H1 (cell line): ENCODE results near the gene SLC25A12. TPM values are rescaled to one million over a fixed set of nuclear protein-coding genes. Genes with fewer than 3 reads are reported as not detected.
A peak's percentile ranks its signal among the peaks of the same experiment; 100 is the strongest.

Experiments used
- CTCF ChIA-PET: fragments of 300-600 bp; sonication (Branson Sonifier 250); formaldehyde crosslinking; loops from one replicate; lab custom pipeline; 2021; ENCODE audit not compliant: partially characterized antibody; lab: Charles Lee
- POLR2A ChIA-PET: fragments of 300-600 bp; sonication (Branson Sonifier 250); formaldehyde crosslinking; loops from one replicate; lab custom pipeline; 2021; ENCODE audit warnings: inconsistent platforms; ENCODE audit not compliant: partially characterized antibody; lab: Charles Lee
- DNase-seq, 2 experiments: peaks; one replicate each; pipeline versions ENCODE4 v3.0.0 to v3.0.0-alpha.2; 2010 to 2022; ENCODE audit warnings: low spot score in 2 of 2, low read depth in 1 of 2, mixed read lengths in 1 of 2
- FAIRE-seq: peaks from 2 replicates; lab custom pipeline; 2011; peaks lifted over from hg19 to GRCh38; lab: Jason Lieb, UNC
- H2AFZ ChIP-seq: 2 replicates; pipeline ENCODE4 v1.8.1; 2012; ENCODE audit warnings: low read length, inconsistent platforms
- H2AK5ac ChIP-seq: 2 replicates; pipeline ENCODE4 v1.6.1; 2013; ENCODE audit warnings: low read depth, low read length
- H2BK120ac ChIP-seq: replicated peaks from 2 replicates; pipeline ENCODE3; 2013; ENCODE audit warnings: low read depth, low read length, inconsistent platforms
- H2BK12ac ChIP-seq: 2 replicates; pipeline ENCODE4 v1.6.1; 2013; ENCODE audit warnings: low read depth, low read length
- H2BK15ac ChIP-seq: 2 replicates; pipeline ENCODE4 v1.6.1; 2013; ENCODE audit warnings: low read length
- H2BK20ac ChIP-seq: 2 replicates; pipeline ENCODE4 v1.6.1; 2013; ENCODE audit warnings: low read length
- H2BK5ac ChIP-seq: 2 replicates; pipeline ENCODE4 v1.6.1; 2013; ENCODE audit warnings: low read depth, low read length
- H3K14ac ChIP-seq: 2 replicates; pipeline ENCODE4 v1.6.1; 2013; ENCODE audit warnings: inconsistent platforms; ENCODE audit not compliant: insufficient read length
- H3K18ac ChIP-seq: 2 replicates; pipeline ENCODE4 v1.6.1; 2013; ENCODE audit warnings: low read length; ENCODE audit errors: extremely low read depth
- H3K23ac ChIP-seq: 2 replicates; pipeline ENCODE4 v1.6.1; 2013; ENCODE audit warnings: inconsistent platforms; ENCODE audit not compliant: insufficient read length
- H3K23me2 ChIP-seq: 2 replicates; pipeline ENCODE4 v1.6.1; 2013; ENCODE audit warnings: low read depth, low read length
- H3K27ac ChIP-seq: 2 replicates; pipeline ENCODE4 v1.6.1; 2011; ENCODE audit warnings: low read depth, low read length, inconsistent platforms
- H3K27me3 ChIP-seq, 4 experiments: replicated peaks in 1 of 4; 1 replicate in 1 of 4; 2 replicates in 3 of 4; pipeline versions ENCODE4 v1.6.1 to v1.8.1; 2011 to 2013; ENCODE audit warnings: low read length in 3 of 4, mild to moderate bottlenecking in 3 of 4, inconsistent platforms in 2 of 4, mixed read lengths in 2 of 4, moderate library complexity in 1 of 4; ENCODE audit not compliant: control insufficient read depth in 3 of 4, insufficient read depth in 3 of 4; ENCODE audit errors: extremely low read depth in 1 of 4
- H3K36me3 ChIP-seq, 4 experiments: 2 replicates each; pipeline versions ENCODE4 v1.6.1 to v1.8.1; 2011 to 2013; ENCODE audit warnings: mild to moderate bottlenecking in 4 of 4, low read length in 3 of 4, moderate library complexity in 2 of 4, control low read depth in 1 of 4, inconsistent platforms in 1 of 4; ENCODE audit not compliant: insufficient read depth in 4 of 4, control insufficient read depth in 2 of 4
- H3K4ac ChIP-seq: replicated peaks from 2 replicates; pipeline ENCODE3; 2013; ENCODE audit warnings: low read length, low read depth, mixed read lengths, inconsistent platforms; ENCODE audit not compliant: insufficient read length
- H3K4me1 ChIP-seq, 4 experiments: replicated peaks in 1 of 4; 1 replicate in 1 of 4; 2 replicates in 3 of 4; pipeline versions ENCODE4 v1.6.1 to v1.8.1; 2011 to 2013; ENCODE audit warnings: low read length in 3 of 4, inconsistent platforms in 2 of 4, mixed read lengths in 1 of 4; ENCODE audit not compliant: insufficient read depth in 4 of 4, control insufficient read depth in 3 of 4
- H3K4me2 ChIP-seq, 2 experiments: 2 replicates each; pipeline versions ENCODE4 v1.6.1 to v1.8.1; 2011 to 2013; ENCODE audit warnings: low read depth in 2 of 2, low read length in 2 of 2, control low read depth in 1 of 2, inconsistent platforms in 1 of 2, mild to moderate bottlenecking in 1 of 2; ENCODE audit not compliant: insufficient read depth in 1 of 2
- H3K4me3 ChIP-seq, 4 experiments: fragments of 200-600, 300-600 bp in 1 of 4; sonication (generic), shearing (Covaris generic), sonication (Bioruptor Twin) in 1 of 4; 2 replicates each; pipeline versions ENCODE4 v1.5.1 to v1.8.1; 2011 to 2016; ENCODE audit warnings: low read length in 4 of 4, low read depth in 3 of 4, control low read depth in 2 of 4, inconsistent platforms in 2 of 4, mild to moderate bottlenecking in 2 of 4, mixed read lengths in 1 of 4, moderate library complexity in 1 of 4; ENCODE audit not compliant: insufficient read depth in 2 of 4; ENCODE audit errors: extremely low read depth in 1 of 4
- H3K56ac ChIP-seq: replicated peaks from 2 replicates; pipeline ENCODE3; 2013; ENCODE audit warnings: low read depth, mild to moderate bottlenecking, mixed read lengths, low read length, inconsistent platforms; ENCODE audit not compliant: insufficient read length
- H3K79me1 ChIP-seq: 2 replicates; pipeline ENCODE4 v1.6.1; 2013; ENCODE audit warnings: low read depth, low read length, control low read depth
- H3K79me2 ChIP-seq, 2 experiments: 2 replicates each; pipeline versions ENCODE4 v1.6.1 to v1.8.1; 2012 to 2013; ENCODE audit warnings: low read length in 2 of 2, mild to moderate bottlenecking in 2 of 2, inconsistent platforms in 1 of 2; ENCODE audit not compliant: insufficient read depth in 2 of 2, control insufficient read depth in 1 of 2
- H3K9ac ChIP-seq, 4 experiments: replicated peaks in 1 of 4; 1 replicate in 1 of 4; 2 replicates in 3 of 4; pipeline versions ENCODE4 v1.6.1 to v1.8.1; 2011 to 2013; ENCODE audit warnings: low read depth in 3 of 4, low read length in 3 of 4, control low read depth in 2 of 4, mild to moderate bottlenecking in 2 of 4, moderate library complexity in 2 of 4, inconsistent platforms in 1 of 4; ENCODE audit errors: extremely low read depth in 1 of 4
- H3K9me3 ChIP-seq, 2 experiments: 2 replicates each; pipeline versions ENCODE4 v1.6.1 to v1.8.1; 2012 to 2013; ENCODE audit warnings: mild to moderate bottlenecking in 2 of 2, moderate library complexity in 2 of 2, control low read depth in 1 of 2, inconsistent platforms in 1 of 2, low read depth in 1 of 2, low read length in 1 of 2, mixed read lengths in 1 of 2; ENCODE audit not compliant: insufficient read depth in 2 of 2
- H4K20me1 ChIP-seq, 2 experiments: replicated peaks in 1 of 2; 2 replicates each; pipeline versions ENCODE3 to v1.8.1; 2011 to 2013; ENCODE audit warnings: inconsistent platforms in 2 of 2, low read length in 2 of 2, mild to moderate bottlenecking in 1 of 2; ENCODE audit not compliant: insufficient read depth in 2 of 2, control insufficient read depth in 1 of 2
- H4K5ac ChIP-seq: 2 replicates; pipeline ENCODE4 v1.6.1; 2013; ENCODE audit warnings: low read length, low read depth, mixed read lengths, inconsistent platforms; ENCODE audit not compliant: insufficient read length
- H4K8ac ChIP-seq: 2 replicates; pipeline ENCODE4 v1.8.0; 2013; ENCODE audit warnings: mild to moderate bottlenecking, moderate library complexity, low read length, inconsistent platforms; ENCODE audit not compliant: insufficient read depth; ENCODE audit errors: extremely low read depth
- H4K91ac ChIP-seq: replicated peaks from 2 replicates; pipeline ENCODE3; 2013; ENCODE audit warnings: low read length, mixed read lengths, inconsistent platforms; ENCODE audit not compliant: insufficient read length
- CEBPB ChIP-seq: IDR thresholded peaks from 2 replicates; pipeline ENCODE4 v1.6.1; 2012; ENCODE audit warnings: low read depth, low read length
- CHD1 ChIP-seq: IDR thresholded peaks from 2 replicates; pipeline ENCODE4 v1.6.1; 2012; ENCODE audit warnings: low read depth, low read length, improper control_type of control experiment
- CREB1 ChIP-seq: IDR thresholded peaks from 2 replicates; pipeline ENCODE4 v1.6.1; 2012; ENCODE audit warnings: inconsistent platforms
- GABPA ChIP-seq: IDR thresholded peaks from 2 replicates; pipeline ENCODE4 v1.6.1; 2011; ENCODE audit warnings: mild to moderate bottlenecking, low read length, moderate library complexity, borderline replicate concordance; ENCODE audit not compliant: insufficient read depth
- PHF8 ChIP-seq: fragments of 200-600 bp; sonication (generic); conservative IDR thresholded peaks from 2 replicates; pipeline ENCODE4 v1.7.1; 2012; ENCODE audit warnings: low read depth, mild to moderate bottlenecking, inconsistent platforms, low read length, moderate library complexity
- POLR2A ChIP-seq, 2 experiments: IDR thresholded peaks; 1 replicate in 1 of 2; 2 replicates in 1 of 2; pipeline ENCODE4 v1.6.1; 2011; ENCODE audit warnings: low read depth in 2 of 2, low read length in 2 of 2, mild to moderate bottlenecking in 2 of 2; ENCODE audit errors: control extremely low read depth in 1 of 2
- RNF2 ChIP-seq: fragments of 200-900, 300-1000 bp; sonication (generic); IDR thresholded peaks from 2 replicates; pipeline ENCODE4 v1.7.1; 2016; ENCODE audit warnings: borderline replicate concordance, low read depth, mild to moderate bottlenecking, antibody characterized with exemption, low read length; ENCODE audit not compliant: poor library complexity, severe bottlenecking; ENCODE audit errors: missing control alignments
- SIX5 ChIP-seq: IDR thresholded peaks from 2 replicates; pipeline ENCODE4 v1.6.1; 2011; ENCODE audit warnings: mild to moderate bottlenecking, low read depth, low read length
- TBP ChIP-seq: IDR thresholded peaks from 2 replicates; pipeline ENCODE4 v1.6.1; 2011; ENCODE audit warnings: low read depth, low read length, improper control_type of control experiment
- TEAD4 ChIP-seq: IDR thresholded peaks from 2 replicates; pipeline ENCODE4 v1.6.1; 2012; ENCODE audit warnings: low read depth, low read length, inconsistent platforms, mixed read lengths
- WGBS, 2 experiments: shearing (Covaris generic) in 1 of 2; methylation state at CpG; one replicate each; pipeline versions ENCODE4 v1.1.6 to v1.1.7; 2013 to 2015; ENCODE audit warnings: low lambda C conversion rate in 2 of 2, mixed read lengths in 2 of 2, inconsistent platforms in 1 of 2, low coverage in 1 of 2, missing lambda C conversion rate in 1 of 2; ENCODE audit not compliant: insufficient replicate concordance in 2 of 2, insufficient coverage in 1 of 2, insufficient read length in 1 of 2; ENCODE audit errors: extremely low coverage in 1 of 2, missing lambda C conversion rate in 1 of 2; 5-methylcytosine and 5-hydroxymethylcytosine counted together
- polyA plus RNA-seq, 7 experiments: library from polyadenylated mRNA; depleted of rRNA in 3 of 7; stranded (reverse) in 5 of 7; unstranded in 2 of 7; fragments of >200 nt in 5 of 7; fragments of 200-250 nt in 2 of 7; gene quantifications; 1 replicate in 5 of 7; 2 replicates in 1 of 7; 4 replicates in 1 of 7; pipeline versions ENCODE4 v1.2.1 to v1.2.3, GENCODE V29; 2011 to 2013; ENCODE audit warnings: missing spikeins in 2 of 7, mixed read lengths in 2 of 7
- total RNA-seq: library from RNA; stranded (reverse); fragmentation: NEBNext Ultra II Directional; extraction: Animal tissue kit (Norgen Biotek cat#: 25700); gene quantifications from 2 replicates; pipeline ENCODE4 v1.2.1, GENCODE V29; 2021
- TF ChIP-seq, protein P1 (sequence below): IDR thresholded peaks from 2 replicates; pipeline ENCODE4 v1.6.1; 2012; ENCODE audit warnings: inconsistent platforms

Gene SLC25A12
- total and polyA plus RNA-seq, 2 of the 8 experiments (the other 6 are each of a cell fraction or from before 2014, with no cell fraction given) = 7.7 to 10.2 TPM

DNA sequence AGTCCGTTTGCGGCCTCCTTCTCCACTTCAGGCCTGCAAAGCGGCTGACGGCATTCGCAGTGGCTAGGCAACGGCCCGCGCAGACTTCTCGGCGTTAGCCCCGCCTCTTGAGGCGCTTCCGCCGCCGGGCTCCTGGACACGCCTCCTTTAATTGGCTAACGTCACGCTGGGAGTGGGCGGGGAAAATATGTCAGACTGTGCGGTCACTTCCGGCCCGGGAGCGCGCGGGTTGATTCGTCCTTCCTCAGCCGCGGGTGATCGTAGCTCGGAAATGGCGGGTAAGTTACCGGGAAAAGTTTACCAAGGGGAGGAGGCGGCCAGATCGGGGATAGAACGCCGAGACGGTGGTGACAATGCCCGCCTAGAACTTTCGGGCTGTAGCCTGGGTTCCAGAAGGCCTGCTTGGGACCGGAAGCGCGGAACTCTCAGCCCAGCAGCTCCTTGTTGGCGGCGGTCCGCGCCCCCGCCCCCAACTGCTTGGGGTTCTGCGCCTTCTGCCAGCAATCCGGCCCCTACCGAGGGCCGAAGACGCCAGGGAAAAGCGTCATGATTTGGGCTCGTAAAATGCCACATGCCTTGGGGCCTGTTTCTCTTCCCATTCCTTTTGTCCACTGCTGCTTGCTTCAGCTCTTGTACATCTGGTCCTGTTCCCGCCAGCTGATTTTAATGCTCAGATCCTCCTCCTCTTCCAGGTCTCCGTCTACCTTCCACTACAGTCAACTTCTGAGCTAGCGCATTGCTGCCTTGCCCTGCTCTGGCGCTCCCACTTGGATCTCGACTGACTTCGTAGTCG is 28.4 kb upstream of the SLC25A12 start, which contains the start of gene HAT1:
Gene HAT1, plus strand, starts transcription at position 232 of the 793 bp plus-strand sequence. Its CDS starts 40 bp downstream, at position 272.
- Histone ChIP-seq H3K9ac (peak within 1 kb of the TSS; percentile 93 to 98 (median 96)), H3K4ac (peak within 1 kb of the TSS; percentile 1), H4K91ac (no peak within 1 kb of the TSS), H3K23ac (no peak within 1 kb of the TSS), H3K18ac (peak within 1 kb of the TSS; percentile 83), H3K56ac (peak within 1 kb of the TSS; percentile 82), H3K27ac (peak within 1 kb of the TSS; percentile 96), H2BK12ac (peak within 1 kb of the TSS; percentile 94), H4K20me1 (no peaks in the 10 kb centered on the region), H3K14ac (no peak within 1 kb of the TSS), H3K4me1 (no peaks in the 10 kb centered on the region; a peak in 3 of 7 replicates), H3K79me1 (no peaks in the 10 kb centered on the region), H3K36me3 (peaks cover 0 to 15% (median 5%) of the 10 kb centered on the region in 4 experiments; a peak in 3 of 8 replicates), H3K79me2 (peaks cover 0 to 40% of the 10 kb centered on the region in 2 experiments; a peak in 2 of 4 replicates), H3K27me3 (no peaks in the 10 kb centered on the region), H2BK5ac (peak within 1 kb of the TSS; percentile 97), H4K8ac (peak within 1 kb of the TSS; percentile 83; the same call in 1 of the 2 replicates), H3K9me3 (no peaks in the 10 kb centered on the region), H3K23me2 (peaks cover 5% of the 10 kb centered on the region), H2AFZ (peak within 1 kb of the TSS; percentile 95), H2BK120ac (no peak within 1 kb of the TSS), H2AK5ac (no peak within 1 kb of the TSS), H3K4me3 (peak within 1 kb of the TSS; percentile 86 to 98 (median 92)), H2BK20ac (no peak within 1 kb of the TSS), H3K4me2 (peak within 1 kb of the TSS; percentile 75 to 86), H2BK15ac (no peak within 1 kb of the TSS), H4K5ac (no peak within 1 kb of the TSS)
- peak; percentile 70 for FAIRE-seq
- WGBS, 2 experiments = 2% methylated on average over 53 of the region's 61 CpGs; no CpG with 5 or more reads in 1 of the 2 experiments
- ChIA-PET CTCF (interaction anchor here (0.6 to 2.2 kb wide), 3 partner anchors 8 to 284 kb away, joined by 3 to 7 read pairs (median 6); no protein-coding TSS in a partner anchor), POLR2A (interaction anchor here (0.5 to 2.8 kb wide), 8 partner anchors 9 to 351 kb away, joined by 3 to 13 read pairs (median 4); partner anchors contain the start of gene SLC25A12)
- DNase-seq = peak; percentile 92 to 99
- TF ChIP-seq CHD1 (no peak), CREB1 (peak; percentile 97), CEBPB (no peak), TEAD4 (peak; percentile 35; the same call in 1 of the 2 replicates), RNF2 (no peak), SIX5 (no peak), GABPA (peak; percentile 82; the same call in 1 of the 2 replicates), PHF8 (peak; percentile 93), TBP (peak; percentile 46), POLR2A (IDR thresholded peaks at IDR 0.05; ENCODE audit: control extremely low read depth in 1 of 2, low read depth in 2 of 2, low read length in 2 of 2) (peak; percentile 81 to 89)
- TF ChIP-seq, protein P1, sequence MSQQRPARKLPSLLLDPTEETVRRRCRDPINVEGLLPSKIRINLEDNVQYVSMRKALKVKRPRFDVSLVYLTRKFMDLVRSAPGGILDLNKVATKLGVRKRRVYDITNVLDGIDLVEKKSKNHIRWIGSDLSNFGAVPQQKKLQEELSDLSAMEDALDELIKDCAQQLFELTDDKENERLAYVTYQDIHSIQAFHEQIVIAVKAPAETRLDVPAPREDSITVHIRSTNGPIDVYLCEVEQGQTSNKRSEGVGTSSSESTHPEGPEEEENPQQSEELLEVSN = peak; percentile 35; the same call in 1 of the 2 replicates
